Karpas-422 (cell line): ENCODE data around the gene ACOT7. TPM values are rescaled to one million over a fixed set of nuclear protein-coding genes. Genes with fewer than 3 reads are reported as not detected.

Experiments
- DNase-seq: peaks from one replicate; pipeline ENCODE4 v3.0.0-alpha.2; 2015
- H2AFZ ChIP-seq: fragments of 200-600 bp; sonication (generic); 2 replicates; pipeline ENCODE4 v1.6.1; 2014; ENCODE audit warnings: antibody characterized with exemption, low read length, mixed read lengths
- H3K27ac ChIP-seq: fragments of 200-600 bp; sonication (generic); 2 replicates; pipeline ENCODE4 v1.5.1; 2014; ENCODE audit warnings: mild to moderate bottlenecking, low read length, moderate library complexity
- H3K27me3 ChIP-seq: fragments of 200-600 bp; sonication (generic); 2 replicates; pipeline ENCODE4 v1.6.1; 2014; ENCODE audit warnings: low read length, mixed read lengths
- H3K36me3 ChIP-seq: fragments of 200-600 bp; sonication (generic); 2 replicates; pipeline ENCODE4 v1.6.1; 2014; ENCODE audit warnings: low read length, mixed read lengths; ENCODE audit not compliant: insufficient read depth
- H3K4me1 ChIP-seq: fragments of 200-600 bp; sonication (generic); 2 replicates; pipeline ENCODE4 v1.6.1; 2014; ENCODE audit warnings: mild to moderate bottlenecking, low read length, mixed read lengths
- H3K4me2 ChIP-seq: fragments of 200-600 bp; sonication (generic); 2 replicates; pipeline ENCODE4 v1.6.1; 2014; ENCODE audit warnings: low read length, low read depth, mild to moderate bottlenecking; ENCODE audit not compliant: poor library complexity, severe bottlenecking
- H3K4me3 ChIP-seq: fragments of 200-600 bp; sonication (generic); 2 replicates; pipeline ENCODE4 v1.5.1; 2014; ENCODE audit warnings: mild to moderate bottlenecking, antibody characterized with exemption, low read length, mixed read lengths
- H3K79me2 ChIP-seq: fragments of 200-600 bp; sonication (generic); 2 replicates; pipeline ENCODE4 v1.6.1; 2014; ENCODE audit warnings: mild to moderate bottlenecking, low read length, mixed read lengths
- H3K9ac ChIP-seq: fragments of 200-600 bp; sonication (generic); 2 replicates; pipeline ENCODE4 v1.6.0; 2014; ENCODE audit warnings: low read length
- H3K9me2 ChIP-seq: fragments of 200-600 bp; sonication (generic), shearing (Covaris generic); replicated peaks from 2 replicates; pipeline ENCODE4 v1.6.0; 2014; ENCODE audit warnings: mild to moderate bottlenecking, low read length, moderate library complexity; ENCODE audit not compliant: insufficient read depth
- H3K9me3 ChIP-seq: fragments of 300-700, 200-600 bp; sonication (generic); 2 replicates; pipeline ENCODE4 v1.6.1; 2014; ENCODE audit warnings: low read length, mixed read lengths
- H4K20me1 ChIP-seq: fragments of 200-600 bp; sonication (generic); 2 replicates; pipeline ENCODE4 v1.6.1; 2014; ENCODE audit warnings: mild to moderate bottlenecking, antibody characterized with exemption, low read length, low read depth; ENCODE audit not compliant: insufficient read depth
- total RNA-seq: library from RNA; depleted of rRNA; stranded (reverse); fragments of >200 nt; shearing (Covaris generic); gene quantifications from 2 replicates; pipeline ENCODE4 v1.2.3, GENCODE V29; 2014; ENCODE audit warnings: low replicate concordance

Gene ACOT7
- total RNA-seq, 1 experiment from 2014 or later = 11.8 TPM

DNA sequence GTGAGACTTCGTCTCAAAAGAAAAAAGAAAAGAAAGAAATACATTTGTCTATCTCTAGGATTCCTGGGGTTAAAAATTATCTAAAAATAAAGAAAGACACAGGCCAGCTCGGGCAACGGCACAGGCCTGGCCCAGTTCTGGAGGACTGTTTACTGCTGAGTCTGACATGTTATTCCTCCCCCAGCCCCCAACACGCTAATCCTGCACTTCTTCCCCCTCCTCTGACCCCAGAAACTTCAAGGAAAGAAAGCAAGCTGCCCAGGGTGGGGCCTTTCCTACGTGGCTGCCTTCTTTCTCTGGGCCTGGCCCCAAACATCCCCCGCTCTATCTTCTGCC lies 40.0 kb downstream of the ACOT7 start:
- no peak for DNase-seq
- Histone ChIP-seq H3K4me3 (no peak overlapping the region), H3K9ac (no peak overlapping the region), H3K36me3 (no peaks in the 10 kb centered on the region), H4K20me1 (no peaks in the 10 kb centered on the region), H2AFZ (no peak overlapping the region), H3K9me3 (no peaks in the 10 kb centered on the region), H3K9me2 (no peaks in the 10 kb centered on the region), H3K79me2 (peaks cover 52% of the 10 kb centered on the region), H3K4me1 (peaks cover under 1% of the 10 kb centered on the region), H3K4me2 (no peak overlapping the region), H3K27ac (no peak overlapping the region), H3K27me3 (no peaks in the 10 kb centered on the region)

- Histone ChIP-seq H3K27me3 (no peaks in the 10 kb centered on the region), H3K27ac (no peak overlapping the region), H3K9me2 (no peaks in the 10 kb centered on the region), H3K4me1 (no peaks in the 10 kb centered on the region), H3K36me3 (no peaks in the 10 kb centered on the region), H3K9me3 (no peaks in the 10 kb centered on the region), H3K4me2 (no peak overlapping the region), H3K4me3 (no peak overlapping the region), H2AFZ (no peak overlapping the region), H3K9ac (no peak overlapping the region), H4K20me1 (no peaks in the 10 kb centered on the region), H3K79me2 (peaks cover 40% of the 10 kb centered on the region)
- no peak for DNase-seq
These were observed 41.4 kb downstream of the ACOT7 start for GRCh38 chr1:6352138-6352563.

DNA sequence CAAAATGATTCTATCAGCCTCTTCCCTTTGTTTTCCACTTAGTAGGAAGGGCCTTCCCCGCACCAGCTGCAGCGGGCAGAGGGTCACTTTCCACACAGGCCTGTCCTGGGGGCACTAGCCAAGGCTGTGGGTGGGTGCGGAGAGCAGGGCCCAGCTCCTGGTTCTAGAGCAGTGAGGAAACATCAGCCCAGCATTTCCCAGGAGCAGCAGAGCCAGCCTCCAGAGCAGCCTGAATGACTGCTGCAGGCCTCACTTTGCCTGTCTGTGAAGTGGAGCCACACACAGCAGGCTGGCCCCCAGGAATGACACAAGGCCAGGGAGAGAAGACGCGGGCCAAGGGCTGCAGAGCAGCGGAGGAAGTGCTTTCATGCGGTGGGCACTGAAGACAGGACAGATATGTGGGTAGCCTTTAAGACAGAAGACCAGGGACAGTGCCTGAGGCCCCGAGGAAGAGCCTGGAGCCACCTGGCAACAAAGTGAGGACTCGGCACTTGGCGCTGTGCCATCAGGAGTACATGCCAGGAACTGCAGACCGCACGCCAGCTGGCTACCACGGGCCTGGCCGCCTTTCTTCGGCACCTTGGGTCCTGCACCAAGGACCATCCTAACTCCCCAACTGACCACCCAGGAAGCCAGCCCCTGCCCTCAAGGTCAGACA lies 42.0 kb downstream of the ACOT7 start:
- H3K9me3 ChIP-seq = no peaks in the 10 kb centered on the region
- H3K27me3 ChIP-seq = no peaks in the 10 kb centered on the region
- no peaks in the 10 kb centered on the region for H3K9me2 ChIP-seq
- peaks cover 38% of the 10 kb centered on the region for H3K79me2 ChIP-seq
- H3K4me3 ChIP-seq = no peak overlapping the region
- no peak overlapping the region for H3K9ac ChIP-seq
- no peaks in the 10 kb centered on the region for H3K4me1 ChIP-seq
- H2AFZ ChIP-seq = no peak overlapping the region
- no peaks in the 10 kb centered on the region for H4K20me1 ChIP-seq
- no peaks in the 10 kb centered on the region for H3K36me3 ChIP-seq
- no peak overlapping the region for H3K27ac ChIP-seq
- H3K4me2 ChIP-seq = no peak overlapping the region
- no peak for DNase-seq

- no peaks in the 10 kb centered on the region for H3K9me3 ChIP-seq
- H3K9me2 ChIP-seq = no peaks in the 10 kb centered on the region
- H4K20me1 ChIP-seq = no peaks in the 10 kb centered on the region
- peaks cover 32% of the 10 kb centered on the region for H3K79me2 ChIP-seq
- H2AFZ ChIP-seq = no peak overlapping the region
- no peaks in the 10 kb centered on the region for H3K27me3 ChIP-seq
- H3K9ac ChIP-seq = no peak overlapping the region
- H3K4me3 ChIP-seq = no peak overlapping the region
- no peak overlapping the region for H3K4me2 ChIP-seq
- no peak overlapping the region for H3K27ac ChIP-seq
- no peak for DNase-seq
- no peaks in the 10 kb centered on the region for H3K4me1 ChIP-seq
- H3K36me3 ChIP-seq = no peaks in the 10 kb centered on the region
These were observed 43.0 kb downstream of the ACOT7 start for GRCh38 chr1:6350416-6351088.

DNA sequence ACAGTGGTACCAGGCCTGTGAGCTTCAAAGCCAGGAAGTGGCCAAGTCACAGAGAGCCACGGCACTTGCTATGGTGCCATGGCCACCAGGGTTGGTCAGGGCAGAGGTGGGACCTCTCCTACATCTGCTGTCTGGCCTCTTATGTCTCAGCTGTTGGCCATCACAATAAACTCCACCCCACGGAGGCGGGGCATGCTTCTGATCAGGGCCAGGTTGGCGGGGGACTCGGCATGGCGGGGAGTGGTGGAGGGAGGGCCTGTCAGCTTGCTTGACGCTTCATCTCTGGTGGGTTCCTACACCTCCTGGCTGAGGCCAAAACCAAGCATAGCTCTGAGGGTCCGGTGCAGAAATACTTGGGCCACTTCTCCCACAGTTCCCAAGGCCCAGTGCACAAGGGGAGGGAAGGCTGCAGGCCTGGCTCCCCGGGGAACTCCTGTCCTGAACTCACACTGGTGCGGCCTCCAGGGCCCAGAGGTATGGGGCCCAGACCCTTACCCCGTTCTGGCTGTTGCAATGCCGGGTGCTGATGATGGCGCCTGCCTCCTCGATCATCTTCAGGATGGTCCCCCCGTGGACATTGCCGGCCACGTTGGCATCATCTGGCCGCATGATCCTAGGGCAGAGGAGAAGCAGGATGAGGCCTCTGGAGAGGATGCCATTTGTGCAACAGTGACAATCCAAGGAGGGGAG lies 44.2 kb downstream of the ACOT7 start:
- no peak overlapping the region for H3K27ac ChIP-seq
- no peaks in the 10 kb centered on the region for H3K36me3 ChIP-seq
- no peak for DNase-seq

GRCh38 chr1:6348511-6349191 lies 44.9 kb downstream of the ACOT7 start:
- Histone ChIP-seq H3K27ac (no peak overlapping the region), H3K4me3 (no peak overlapping the region), H3K9ac (no peak overlapping the region)

More for the DNA sequence above, 44.2 kb downstream of the ACOT7 start:
- H3K27me3 ChIP-seq = no peaks in the 10 kb centered on the region
- no peak overlapping the region for H3K4me3 ChIP-seq
- H3K9me3 ChIP-seq = no peaks in the 10 kb centered on the region
- H3K4me2 ChIP-seq = no peak overlapping the region
- no peaks in the 10 kb centered on the region for H3K9me2 ChIP-seq
- H3K9ac ChIP-seq = no peak overlapping the region
- no peaks in the 10 kb centered on the region for H3K4me1 ChIP-seq
- no peaks in the 10 kb centered on the region for H4K20me1 ChIP-seq
- H3K79me2 ChIP-seq = peaks cover 24% of the 10 kb centered on the region
- no peak overlapping the region for H2AFZ ChIP-seq

GRCh38 chr1:6347641-6348487 lies 45.7 kb downstream of the ACOT7 start:
- Histone ChIP-seq H3K4me1 (peaks cover 2% of the 10 kb centered on the region), H3K9me3 (no peaks in the 10 kb centered on the region), H3K36me3 (no peaks in the 10 kb centered on the region), H3K4me2 (no peak overlapping the region), H3K79me2 (peaks cover 12% of the 10 kb centered on the region), H3K27ac (no peak overlapping the region), H3K9me2 (no peaks in the 10 kb centered on the region), H2AFZ (no peak overlapping the region), H3K4me3 (no peak overlapping the region), H4K20me1 (no peaks in the 10 kb centered on the region), H3K9ac (no peak overlapping the region), H3K27me3 (no peaks in the 10 kb centered on the region)
- peak; percentile 83 for DNase-seq

More at GRCh38 chr1:6348511-6349191, 44.9 kb downstream of the ACOT7 start:
- no peaks in the 10 kb centered on the region for H3K9me3 ChIP-seq
- no peaks in the 10 kb centered on the region; the same call in 1 of the 2 replicates for H3K4me1 ChIP-seq
- no peaks in the 10 kb centered on the region for H3K9me2 ChIP-seq
- H3K79me2 ChIP-seq = peaks cover 16% of the 10 kb centered on the region
- no peaks in the 10 kb centered on the region for H4K20me1 ChIP-seq
- no peak overlapping the region for H3K4me2 ChIP-seq
- H2AFZ ChIP-seq = no peak overlapping the region
- H3K36me3 ChIP-seq = no peaks in the 10 kb centered on the region
- DNase-seq = no peak
- no peaks in the 10 kb centered on the region for H3K27me3 ChIP-seq
